PC-9 (cell line): Measurements from ENCODE around the gene SLC38A3.

Experiments
- EZH2 ChIP-seq: fragments of 200-600 bp; sonication (generic); IDR thresholded peaks from 2 replicates; pipeline ENCODE4 v1.8.0; 2017; ENCODE audit warnings: antibody characterized with exemption, low read depth
- TF ChIP-seq, protein P1 (sequence below): fragments of 200-600 bp; sonication (generic); conservative IDR thresholded peaks from 2 replicates; pipeline ENCODE4 v1.6.1; 2017; ENCODE audit warnings: mixed run types, antibody characterized with exemption, mild to moderate bottlenecking, moderate library complexity

DNA sequence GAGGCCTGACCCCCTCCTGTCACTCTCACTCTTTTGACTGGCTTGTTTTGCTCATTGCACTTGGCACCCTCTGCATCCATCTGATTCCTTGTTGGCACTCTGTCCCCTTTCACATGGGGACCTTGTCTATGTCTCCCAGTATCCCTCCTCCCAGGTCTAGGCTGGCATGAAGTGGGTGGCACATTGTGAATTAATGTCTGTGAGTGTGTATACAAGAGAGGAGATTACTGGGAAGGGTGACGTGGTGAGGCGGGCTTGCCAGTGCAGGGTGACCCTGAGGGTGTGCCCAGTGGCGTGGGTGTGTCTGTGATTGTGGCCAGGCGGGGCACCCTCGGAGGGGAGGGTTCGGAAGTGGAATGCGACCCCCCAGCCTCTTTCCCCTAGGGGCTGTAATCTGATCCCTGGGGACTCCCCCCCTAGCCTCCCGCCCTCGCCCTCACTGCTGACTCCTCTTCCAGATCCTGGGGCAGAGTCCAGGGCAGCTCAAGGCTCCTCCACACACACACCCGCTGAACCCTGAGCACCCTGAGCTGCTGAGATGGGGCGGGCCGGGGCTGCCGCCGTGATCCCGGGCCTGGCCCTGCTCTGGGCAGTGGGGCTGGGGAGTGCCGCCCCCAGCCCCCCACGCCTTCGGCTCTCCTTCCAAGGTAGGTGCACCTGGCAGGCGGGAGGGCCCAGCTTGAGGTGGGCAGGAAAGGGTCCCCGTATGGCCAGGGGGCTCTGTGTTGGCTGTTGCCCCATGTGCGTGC lies 63.8 kb downstream of the SLC38A3 start, which contains the start of gene SEMA3B:
- TF ChIP-seq, protein P1, sequence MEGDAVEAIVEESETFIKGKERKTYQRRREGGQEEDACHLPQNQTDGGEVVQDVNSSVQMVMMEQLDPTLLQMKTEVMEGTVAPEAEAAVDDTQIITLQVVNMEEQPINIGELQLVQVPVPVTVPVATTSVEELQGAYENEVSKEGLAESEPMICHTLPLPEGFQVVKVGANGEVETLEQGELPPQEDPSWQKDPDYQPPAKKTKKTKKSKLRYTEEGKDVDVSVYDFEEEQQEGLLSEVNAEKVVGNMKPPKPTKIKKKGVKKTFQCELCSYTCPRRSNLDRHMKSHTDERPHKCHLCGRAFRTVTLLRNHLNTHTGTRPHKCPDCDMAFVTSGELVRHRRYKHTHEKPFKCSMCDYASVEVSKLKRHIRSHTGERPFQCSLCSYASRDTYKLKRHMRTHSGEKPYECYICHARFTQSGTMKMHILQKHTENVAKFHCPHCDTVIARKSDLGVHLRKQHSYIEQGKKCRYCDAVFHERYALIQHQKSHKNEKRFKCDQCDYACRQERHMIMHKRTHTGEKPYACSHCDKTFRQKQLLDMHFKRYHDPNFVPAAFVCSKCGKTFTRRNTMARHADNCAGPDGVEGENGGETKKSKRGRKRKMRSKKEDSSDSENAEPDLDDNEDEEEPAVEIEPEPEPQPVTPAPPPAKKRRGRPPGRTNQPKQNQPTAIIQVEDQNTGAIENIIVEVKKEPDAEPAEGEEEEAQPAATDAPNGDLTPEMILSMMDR = no peak
- no peak for TF ChIP-seq EZH2
